HG02970 (cell line): Measurements from ENCODE around the gene QSOX1.
"Not testable (repeated sequence)": the region's sequence is repeated elsewhere in the genome, so short reads cannot be mapped to it uniquely, and the experiment has no call there.

ENCODE experiments used
- ATAC-seq: cut with Tn5 transposase; IDR thresholded peaks from one replicate; pipeline ENCODE4 v1.9.1; 2021; ENCODE audit warnings: mild to moderate bottlenecking, moderate library complexity, moderate number of reproducible peaks; ENCODE audit not compliant: unreplicated experiment, low FRiP score

Gene QSOX1

DNA sequence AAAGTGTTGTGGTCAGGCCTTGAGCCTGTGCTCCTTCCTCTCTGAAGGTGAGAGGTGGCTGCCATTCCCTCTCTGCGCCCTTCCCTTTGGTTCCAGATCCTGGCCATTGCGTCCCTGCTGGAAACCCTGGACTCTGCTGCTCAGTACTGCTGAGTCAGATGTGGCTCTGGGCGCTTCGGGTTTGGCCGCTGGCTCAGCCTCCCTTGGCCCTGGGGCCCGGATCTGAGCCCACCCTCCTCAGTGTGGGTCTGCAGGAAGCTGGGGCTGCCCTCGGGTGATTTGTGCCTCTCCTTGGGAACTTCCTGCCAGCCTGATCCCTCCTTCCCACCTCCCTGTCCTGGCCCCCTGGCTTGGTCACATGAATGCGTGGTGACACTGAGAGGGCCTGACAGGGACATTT lies 32.2 kb downstream of the QSOX1 start:
- no peak for ATAC-seq

DNA sequence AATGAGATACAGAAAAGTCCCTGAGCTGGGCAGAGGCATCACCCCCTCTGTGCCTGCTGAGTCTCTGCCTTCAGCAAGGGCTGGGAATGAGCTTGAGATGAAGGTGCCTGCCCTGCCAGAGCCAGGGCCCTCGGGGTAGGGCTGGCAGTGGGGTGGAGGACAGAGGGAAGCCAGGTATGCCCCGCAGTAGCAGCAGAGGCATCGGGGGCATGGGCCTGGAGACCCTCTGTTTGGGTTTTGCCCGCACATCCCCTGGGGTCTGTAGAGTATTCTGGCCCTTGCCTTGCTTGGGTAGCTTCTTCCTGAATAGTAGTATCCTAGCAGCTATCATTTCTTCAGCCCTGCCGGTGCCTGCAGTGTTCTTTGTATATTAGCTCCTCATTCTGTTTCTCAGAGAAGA lies 33.0 kb downstream of the QSOX1 start:
- ATAC-seq = no peak

DNA sequence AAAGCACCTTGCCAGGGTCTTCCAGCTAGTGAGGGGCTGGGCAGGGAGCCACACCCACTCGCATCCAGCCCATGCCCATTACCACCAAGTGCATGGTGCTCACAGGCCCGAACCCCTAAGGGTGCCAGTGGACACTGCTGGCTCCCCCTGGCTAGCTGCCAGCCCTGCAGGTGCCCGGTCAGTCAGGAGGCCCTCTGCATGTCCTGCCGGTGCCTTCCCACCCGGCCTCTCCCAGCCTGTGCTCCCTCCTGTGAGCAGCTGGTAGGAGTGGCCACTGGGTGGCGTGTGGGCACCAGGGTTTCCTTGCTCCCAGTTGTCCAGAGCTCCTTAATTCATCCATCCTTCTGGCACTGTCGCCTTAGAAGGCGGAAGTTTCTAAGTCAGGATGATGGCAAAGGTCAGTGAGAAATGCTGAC lies 33.4 kb downstream of the QSOX1 start:
- ATAC-seq = no peak

DNA sequence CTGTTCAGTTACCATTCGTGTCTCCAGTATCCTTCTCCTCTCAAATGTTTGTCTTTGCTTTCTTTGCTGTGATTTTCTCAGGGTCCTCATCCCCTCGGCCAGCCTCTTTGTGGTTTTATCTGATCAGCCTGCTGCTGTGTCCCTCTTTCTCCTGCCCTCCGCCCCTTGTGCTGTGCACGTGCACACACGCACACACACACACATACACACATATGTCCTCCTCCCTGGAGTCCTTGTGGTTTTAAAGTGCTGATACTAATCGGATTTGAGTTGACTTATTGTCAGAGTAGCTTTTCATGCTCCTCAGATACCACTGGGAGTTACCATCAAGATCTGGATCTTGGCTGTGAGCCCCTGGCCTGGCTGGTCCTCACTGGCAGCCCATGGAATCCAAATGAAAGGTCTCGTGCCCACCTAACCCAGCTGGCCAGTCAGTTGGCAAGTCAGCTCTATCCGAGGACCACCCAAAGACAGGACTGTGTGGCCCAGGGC lies 34.1 kb downstream of the QSOX1 start:
- ATAC-seq = no peak

DNA sequence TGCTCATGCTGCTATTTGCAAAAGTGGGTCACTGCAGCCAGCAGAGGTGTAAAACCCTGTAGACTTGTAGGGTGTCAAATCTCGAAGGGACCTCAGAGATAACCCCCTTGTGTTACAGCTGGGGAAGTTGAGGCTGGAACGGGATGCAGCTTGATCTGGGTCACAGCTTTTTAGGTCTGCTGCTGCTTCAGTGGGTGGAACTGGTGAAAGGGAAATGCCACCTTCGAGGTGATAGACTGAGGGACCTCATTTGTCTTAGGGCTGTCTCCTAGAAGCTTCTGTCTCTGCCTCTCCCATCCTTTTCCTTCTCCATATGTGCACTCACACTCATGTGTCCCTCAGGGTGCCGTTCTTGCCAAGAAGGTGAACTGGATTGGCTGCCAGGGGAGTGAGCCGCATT lies 35.4 kb downstream of the QSOX1 start:
- no peak for ATAC-seq

DNA sequence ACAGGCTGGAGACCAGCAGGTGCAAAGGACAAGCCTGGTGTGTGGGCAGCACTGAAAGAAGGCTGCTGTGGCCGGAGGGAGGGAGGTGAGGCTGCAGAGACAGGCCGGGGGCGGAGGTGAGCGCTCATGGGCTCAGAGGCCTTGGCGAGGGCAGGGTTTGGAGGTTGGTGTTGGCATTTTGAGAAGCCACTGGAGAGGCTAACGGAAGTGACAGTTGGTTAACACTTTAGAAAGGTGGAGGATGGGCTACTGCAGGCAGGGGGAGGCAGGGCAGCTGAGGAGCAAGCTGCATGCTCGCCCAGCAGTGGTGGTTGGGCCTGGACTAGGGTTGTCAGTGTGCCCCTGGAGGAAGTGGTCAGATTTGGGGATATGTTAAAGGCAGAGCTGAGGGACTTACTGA lies 37.5 kb downstream of the QSOX1 start:
- ATAC-seq = no peak

DNA sequence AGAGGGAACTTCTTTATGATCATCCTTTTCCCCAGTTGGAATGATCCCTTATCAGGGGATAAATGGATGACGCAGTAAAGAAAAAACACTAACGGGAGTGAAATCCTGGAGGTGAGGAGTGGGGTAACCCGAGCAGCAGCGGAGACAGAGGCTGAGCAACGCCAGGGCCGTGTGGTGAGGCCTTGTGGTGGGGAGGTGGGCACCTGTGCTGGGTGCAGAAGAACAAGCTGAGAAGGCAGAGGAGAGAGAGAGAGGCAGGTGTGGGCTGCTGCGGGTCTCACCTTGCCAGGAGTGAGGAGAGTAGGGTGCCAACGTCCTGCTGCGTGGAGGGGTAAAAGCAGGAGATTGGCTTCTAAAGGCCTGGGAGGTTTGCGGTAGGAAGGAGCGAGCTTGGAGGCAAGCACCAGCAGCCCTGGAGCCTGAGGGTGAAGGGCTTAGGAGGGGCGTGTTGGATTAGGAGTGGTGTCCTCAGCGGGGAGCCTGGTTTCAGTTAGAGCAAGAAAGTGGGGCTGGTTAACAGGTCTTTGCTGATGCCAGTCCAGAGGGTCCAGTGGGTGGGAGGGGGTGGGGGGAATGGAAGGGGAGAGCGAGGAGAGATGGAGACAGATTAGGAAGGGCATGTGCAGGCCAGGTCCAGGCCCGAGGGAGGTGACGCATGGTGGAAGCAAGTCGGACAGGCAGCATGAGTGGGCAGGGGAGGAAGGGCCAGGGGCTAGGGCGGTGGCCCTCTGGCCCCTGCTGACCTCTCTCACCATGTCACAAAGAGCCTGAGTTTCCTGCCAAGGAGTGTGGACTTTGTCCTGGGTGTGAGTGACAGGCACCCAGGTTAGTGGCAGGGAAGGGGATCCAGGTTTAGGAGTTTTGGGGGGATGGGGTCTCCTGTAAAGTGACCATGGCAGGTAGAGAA lies 38.7 kb downstream of the QSOX1 start:
- no peak for ATAC-seq

DNA sequence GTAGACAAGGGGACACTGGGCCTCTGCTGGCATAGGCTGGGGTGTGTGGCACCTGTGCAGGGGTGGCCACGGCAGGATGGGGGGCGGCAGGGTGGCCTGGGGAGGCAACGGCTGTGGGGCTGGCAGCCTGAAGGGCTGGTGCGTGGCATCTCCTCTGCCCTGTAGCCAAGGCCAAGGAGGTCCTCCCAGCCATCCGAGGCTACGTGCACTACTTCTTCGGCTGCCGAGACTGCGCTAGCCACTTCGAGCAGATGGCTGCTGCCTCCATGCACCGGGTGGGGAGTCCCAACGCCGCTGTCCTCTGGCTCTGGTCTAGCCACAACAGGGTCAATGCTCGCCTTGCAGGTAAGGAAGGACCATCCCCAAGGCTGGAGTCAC lies 39.4 kb downstream of the QSOX1 start:
- no peak for ATAC-seq

DNA sequence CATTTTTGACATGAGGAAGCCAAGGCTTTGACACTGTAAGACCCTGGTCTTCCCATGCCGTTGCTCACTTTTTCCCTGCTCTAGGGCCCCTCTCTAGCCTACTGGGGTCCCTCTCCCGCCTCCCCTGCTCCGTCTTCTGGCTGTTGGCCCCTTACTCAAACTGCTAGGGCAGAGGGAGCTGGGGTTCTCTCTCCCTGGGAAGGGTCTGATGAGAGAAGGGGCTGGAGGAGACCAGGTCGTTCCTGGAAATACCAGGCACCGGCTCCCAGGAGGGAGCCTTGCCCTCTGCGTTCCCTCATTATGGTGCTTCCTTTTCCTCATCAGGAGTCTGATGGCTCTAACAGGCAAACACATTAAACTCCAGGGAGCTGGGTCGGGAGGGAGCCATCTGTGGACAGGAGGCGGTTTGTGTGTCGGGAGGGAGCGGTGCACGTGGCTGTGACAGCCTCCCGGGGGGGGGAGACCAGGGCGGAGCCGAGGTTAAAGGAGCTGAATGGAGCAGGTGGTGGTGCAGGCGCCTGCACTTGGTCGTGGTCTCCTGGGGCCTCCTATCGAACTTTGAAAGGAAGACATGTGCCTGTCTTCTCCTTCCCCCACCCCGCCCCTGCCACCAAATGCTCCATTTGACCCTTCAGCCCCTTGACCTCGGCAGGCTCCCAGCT lies 40.0 kb downstream of the QSOX1 start:
- ATAC-seq = no peak

DNA sequence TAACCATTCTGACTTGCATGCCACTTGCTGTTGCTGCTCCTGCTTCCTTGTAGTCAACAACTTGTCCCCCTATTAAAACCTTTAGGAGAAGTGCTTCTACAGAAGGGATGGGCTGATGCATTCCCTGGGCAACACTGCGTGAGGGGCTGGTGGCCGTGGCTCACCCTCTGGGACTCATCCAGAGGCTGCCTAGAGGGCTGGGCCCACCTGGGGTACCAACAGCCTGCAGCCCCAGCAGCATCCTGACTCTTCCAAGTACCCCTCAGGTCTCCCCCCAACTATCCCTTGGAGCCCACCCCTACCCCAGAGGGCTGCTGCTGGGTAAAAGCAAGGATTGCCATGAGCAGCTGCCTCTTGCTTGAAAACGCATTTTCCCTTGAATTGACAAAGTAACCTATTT lies 40.7 kb downstream of the QSOX1 start:
- ATAC-seq = no peak

DNA sequence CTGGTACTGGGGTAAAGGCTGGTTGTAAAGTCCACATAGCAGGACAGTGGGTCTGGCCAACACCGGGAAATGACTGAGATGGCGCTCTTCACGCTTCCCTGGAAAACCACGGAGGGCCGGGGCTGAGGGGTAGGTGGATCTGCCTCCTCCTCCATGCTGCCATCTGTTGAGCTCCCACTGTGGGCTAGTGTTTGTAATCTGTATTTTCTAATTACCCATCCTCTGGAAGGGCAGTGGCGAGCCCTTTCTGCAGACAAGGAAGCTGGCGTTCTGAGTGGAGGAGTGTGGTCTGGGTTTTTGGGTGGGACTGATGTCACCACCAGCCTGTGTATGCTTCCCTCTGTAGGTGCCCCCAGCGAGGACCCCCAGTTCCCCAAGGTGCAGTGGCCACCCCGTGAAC lies 41.2 kb downstream of the QSOX1 start:
- ATAC-seq = no peak

DNA sequence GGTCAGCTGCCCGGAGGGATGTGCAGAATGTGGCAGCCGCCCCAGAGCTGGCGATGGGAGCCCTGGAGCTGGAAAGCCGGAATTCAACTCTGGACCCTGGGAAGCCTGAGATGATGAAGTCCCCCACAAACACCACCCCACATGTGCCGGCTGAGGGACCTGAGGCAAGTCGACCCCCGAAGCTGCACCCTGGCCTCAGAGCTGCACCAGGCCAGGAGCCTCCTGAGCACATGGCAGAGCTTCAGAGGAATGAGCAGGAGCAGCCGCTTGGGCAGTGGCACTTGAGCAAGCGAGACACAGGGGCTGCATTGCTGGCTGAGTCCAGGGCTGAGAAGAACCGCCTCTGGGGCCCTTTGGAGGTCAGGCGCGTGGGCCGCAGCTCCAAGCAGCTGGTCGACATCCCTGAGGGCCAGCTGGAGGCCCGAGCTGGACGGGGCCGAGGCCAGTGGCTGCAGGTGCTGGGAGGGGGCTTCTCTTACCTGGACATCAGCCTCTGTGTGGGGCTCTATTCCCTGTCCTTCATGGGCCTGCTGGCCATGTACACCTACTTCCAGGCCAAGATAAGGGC lies 41.9 kb downstream of the QSOX1 start:
- ATAC-seq = no peak

DNA sequence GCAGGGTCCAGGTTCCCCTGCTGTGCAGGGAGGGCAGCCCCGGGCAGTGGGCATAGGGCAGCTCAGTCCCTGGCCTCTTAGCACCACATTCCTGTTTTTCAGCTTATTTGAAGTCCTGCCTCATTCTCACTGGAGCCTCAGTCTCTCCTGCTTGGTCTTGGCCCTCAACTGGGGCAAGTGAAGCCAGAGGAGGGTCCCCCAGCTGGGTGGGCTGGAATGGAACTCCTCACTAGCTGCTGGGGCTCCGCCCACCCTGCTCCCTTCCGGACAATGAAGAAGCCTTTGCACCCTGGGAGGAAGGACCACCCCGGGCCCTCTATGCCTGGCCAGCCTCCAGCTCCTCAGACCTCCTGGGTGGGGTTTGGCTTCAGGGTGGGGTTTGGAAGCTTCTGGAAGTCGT lies 42.6 kb downstream of the QSOX1 start:
- ATAC-seq = no peak

DNA sequence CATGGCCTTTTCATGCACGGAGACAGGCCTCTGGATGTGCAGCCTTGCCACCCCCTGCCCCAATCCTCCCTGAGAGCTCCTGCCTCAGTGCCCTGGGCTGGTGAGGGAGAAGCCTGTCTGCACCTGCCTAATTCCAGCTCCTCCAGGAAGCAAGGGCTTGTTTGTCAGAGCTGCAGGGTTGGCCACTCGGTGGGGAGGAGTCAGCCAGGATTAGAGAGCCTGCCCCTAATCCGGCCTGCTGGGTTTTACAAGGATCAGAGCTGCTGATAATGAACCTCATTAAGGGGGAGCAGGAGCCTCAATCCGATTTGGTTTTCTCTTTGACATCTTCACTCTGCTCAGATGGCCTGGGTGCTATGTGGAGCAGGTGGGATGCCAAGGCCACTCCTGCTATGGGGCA lies 43.5 kb downstream of the QSOX1 start:
- no peak for ATAC-seq

DNA sequence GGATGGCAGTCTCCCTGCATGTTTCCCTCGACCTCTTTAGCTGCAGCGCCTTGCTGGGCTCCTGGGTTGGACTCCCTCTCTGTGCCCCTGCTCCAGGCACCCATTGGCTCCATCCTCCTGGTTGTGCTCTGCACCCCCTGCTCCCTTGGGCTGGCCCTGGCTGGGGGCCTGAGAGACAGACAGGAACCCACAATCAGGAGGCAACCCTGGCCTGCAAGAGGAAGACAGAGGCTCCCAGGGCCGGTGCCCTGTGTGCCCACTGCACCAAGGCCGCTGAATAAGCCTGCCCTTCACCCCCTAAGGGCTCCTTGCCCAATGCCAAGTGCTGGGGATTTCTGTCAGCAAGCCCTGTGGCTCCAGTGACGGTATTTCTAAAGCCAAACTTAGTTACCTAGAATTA lies 43.9 kb downstream of the QSOX1 start:
- no peak for ATAC-seq

DNA sequence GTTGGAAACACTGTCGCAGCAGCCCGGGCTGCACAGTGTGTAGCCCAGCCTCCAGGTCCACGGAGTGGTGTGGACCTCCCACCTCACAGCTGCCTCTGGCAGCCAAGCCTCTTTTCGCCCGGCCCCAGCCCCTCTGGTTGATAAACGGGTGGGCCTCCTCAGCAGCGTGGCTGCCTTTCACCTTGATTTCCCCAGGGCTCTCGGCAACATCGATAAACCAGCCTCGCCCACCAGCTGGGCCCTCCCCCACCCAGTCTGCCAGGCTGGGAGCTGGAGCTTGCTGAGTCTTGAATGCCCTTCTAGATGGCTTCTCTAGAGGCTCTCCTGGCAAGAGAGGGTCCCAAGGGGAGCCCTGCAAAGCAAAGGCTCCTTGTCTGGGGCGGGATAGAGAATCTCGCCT lies 44.3 kb downstream of the QSOX1 start:
- ATAC-seq = no peak

DNA sequence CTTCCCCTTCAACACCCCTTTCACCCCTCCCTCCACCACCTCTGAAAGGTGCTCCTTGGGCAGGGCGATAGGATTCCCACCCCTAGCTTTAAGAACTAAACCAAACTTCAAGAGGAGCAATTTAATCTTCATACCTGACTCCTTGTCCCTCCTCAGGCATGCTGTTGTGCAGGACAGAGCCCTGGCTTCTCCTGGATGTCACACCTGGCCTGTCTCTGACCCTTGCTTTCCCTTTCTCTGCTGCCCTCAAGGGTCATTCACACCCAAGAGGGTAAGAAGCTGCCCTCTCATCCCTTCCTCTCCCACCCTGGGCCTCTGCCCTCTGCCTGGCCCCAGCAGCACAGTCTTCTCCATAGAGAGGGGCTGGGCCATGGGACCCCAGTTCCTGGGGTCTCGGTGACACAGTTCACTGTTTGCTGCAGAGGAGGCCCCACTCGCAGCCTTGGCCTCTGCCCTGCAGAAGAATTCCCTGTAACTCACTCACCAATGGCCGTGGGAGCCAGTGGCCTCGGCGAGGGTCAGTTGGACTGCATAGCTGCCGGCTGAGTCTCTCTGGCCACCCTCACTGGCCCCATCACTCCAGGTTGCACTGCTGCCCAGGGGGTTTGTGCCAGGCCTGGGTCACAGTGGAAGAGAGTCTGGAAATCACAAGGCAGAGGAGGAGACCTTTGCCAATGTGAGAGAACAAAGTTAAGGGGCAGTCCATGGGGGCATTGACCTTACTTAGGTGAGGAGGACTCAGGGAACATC lies 47.0 kb downstream of the QSOX1 start:
- ATAC-seq = no peak

DNA sequence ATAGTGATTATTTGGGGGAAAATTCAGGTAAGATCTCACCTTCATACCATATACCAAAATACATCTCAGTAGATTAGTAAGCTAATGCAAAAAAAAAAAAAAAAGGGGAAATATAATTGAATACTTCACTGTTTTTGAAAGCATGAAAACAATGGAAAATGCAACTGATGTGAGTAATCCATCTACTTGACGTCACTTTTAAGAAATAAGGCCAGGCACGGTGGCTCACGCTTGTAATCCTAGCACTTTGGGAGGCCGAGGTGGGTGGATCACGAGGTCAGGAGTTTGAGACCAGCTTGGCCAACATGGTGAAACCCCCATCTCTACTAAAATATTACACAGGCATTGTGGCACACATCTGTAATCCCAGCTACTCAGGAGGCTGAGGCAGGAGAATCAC lies 47.9 kb downstream of the QSOX1 start:
- ATAC-seq = not testable (repeated sequence)

DNA sequence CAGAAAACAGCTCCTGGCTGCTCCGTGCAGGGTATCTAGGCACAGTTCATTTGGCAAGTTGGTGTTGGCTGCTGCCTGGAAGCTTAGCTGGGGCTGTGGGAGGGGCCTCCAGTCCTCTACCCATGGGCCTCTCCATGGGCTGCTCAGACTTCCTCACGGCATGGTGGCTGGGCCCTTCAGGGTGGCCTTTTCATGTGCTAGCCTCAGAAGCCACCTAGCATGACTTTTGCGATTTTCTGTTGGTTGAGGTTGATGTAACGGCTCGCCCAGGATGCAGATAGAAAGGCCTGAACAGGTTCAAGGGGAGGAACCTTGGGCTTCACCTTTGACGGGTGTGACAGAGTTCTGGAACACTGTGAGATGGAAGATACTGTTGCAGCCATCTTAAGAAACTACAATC lies 49.6 kb downstream of the QSOX1 start:
- no peak for ATAC-seq

DNA sequence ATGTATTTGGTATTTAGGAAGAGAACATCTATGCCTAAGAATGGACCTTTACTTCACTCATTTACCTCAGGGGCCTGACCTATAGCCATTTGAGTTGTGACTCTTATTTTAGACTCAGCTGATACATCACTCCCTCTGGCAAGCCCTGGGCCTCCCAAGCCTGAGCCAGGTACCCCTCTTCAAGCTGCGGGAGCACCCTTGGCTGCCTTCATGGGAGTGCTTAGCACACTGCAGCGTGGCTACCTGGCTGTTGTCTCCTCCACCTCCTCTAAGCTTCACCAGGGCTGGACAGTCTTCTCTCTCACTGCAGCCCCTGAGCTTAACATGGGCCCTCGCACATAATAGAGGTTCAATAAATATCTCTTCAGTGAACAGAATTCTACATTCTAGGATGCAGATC lies 51.9 kb downstream of the QSOX1 start:
- no peak for ATAC-seq

DNA sequence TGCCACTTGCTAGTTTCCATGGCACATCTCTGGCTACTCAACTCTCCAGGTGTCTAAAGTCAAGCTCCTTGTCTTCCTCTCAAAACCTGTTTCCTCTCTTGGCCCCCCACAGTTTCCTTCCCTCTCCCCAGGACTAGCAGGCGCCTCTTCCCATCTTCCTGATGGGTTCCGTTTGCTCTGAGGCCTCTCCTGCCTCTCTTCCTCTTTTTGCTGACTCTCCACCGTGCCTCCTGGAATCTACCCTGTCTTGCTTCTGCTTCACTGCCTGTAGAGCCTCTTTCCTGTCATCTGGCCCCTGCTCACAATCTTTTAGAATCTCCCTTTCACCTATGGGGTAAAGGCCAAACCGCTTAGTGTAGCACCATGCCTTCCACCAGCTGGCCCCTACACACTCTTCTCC lies 53.6 kb downstream of the QSOX1 start:
- no peak for ATAC-seq
